HG03039 (cell line): ENCODE data around the gene ATP2C2.

Source experiments
- ATAC-seq: cut with Tn5 transposase; IDR thresholded peaks from one replicate; pipeline ENCODE4 v1.9.1; 2021; ENCODE audit warnings: mild to moderate bottlenecking, moderate library complexity; ENCODE audit not compliant: unreplicated experiment

The ATP2C2 gene

GRCh38 chr16:84361546-84361945, 6.8 kb upstream of the ATP2C2 start:
- ATAC-seq = no peak

- ATAC-seq = no peak
Measured at GRCh38 chr16:84362471-84362941, 5.8 kb upstream of the ATP2C2 start.

DNA sequence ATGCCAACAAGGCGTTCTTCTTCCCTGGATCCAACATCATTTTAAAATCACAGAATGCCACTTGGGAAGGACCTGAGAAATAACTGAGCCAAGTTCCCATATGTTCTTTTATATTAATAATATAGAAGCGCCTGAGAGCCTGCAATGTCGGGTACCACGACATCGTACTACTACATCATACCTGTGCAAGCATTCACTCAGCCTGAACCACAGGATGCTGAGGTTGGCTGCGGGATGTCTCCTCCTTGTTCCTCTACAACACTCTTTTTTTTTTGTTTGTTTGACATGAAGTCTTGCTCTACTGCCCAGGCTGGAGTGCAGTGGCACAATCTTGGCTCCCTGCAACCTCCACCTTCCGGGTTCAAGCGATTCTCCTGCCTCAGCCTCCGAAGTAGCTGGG, 2.1 kb upstream of the ATP2C2 start:
- no peak for ATAC-seq

DNA sequence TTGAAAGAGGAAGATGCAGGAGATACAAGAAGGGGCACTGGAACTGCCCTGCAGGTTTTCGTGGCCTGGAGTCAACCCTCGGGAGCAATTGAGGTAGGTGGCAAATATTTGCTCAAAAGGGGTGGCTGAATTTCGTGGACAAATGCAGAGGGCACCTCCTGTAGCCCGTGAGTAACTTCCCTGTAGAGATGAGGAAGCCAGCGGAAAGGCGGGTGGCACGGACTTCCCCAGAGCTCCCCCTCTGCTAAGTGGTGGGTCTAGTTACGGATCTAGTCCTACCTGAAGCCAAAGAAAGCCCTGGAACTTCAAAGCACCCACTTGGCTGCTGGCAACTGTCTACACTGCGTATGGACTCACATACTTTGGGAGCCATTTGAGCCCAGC, 1.0 kb upstream of the ATP2C2 start:
- ATAC-seq = no peak

DNA sequence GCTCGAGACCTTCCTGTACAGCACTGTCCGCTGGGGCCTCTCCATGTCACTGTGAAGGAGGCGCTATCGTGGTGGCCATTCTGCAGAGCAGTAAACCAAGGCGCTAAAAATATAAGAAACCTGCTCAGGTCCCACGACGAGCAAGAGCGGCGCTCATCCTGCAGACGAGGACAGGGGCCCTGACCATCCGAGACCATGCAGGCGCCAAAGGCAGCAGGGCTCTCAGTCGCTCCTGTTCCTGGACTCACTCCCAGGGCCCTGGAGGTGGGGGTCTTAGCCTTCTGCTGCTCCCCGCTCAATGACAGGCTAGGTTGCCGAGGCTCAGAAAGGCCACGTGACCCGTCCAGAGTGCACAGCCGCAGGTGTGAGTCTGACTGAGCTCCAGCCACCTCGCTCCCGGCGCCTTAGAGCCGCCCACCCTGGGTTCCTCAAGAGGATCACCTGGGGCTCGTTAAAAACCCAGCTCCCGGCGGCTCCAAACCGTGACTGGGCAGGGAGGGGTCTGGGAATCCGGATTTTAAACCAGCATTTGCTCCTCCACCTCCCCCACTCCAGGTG, 509 bp upstream of the ATP2C2 start:
- ATAC-seq = no peak

DNA sequence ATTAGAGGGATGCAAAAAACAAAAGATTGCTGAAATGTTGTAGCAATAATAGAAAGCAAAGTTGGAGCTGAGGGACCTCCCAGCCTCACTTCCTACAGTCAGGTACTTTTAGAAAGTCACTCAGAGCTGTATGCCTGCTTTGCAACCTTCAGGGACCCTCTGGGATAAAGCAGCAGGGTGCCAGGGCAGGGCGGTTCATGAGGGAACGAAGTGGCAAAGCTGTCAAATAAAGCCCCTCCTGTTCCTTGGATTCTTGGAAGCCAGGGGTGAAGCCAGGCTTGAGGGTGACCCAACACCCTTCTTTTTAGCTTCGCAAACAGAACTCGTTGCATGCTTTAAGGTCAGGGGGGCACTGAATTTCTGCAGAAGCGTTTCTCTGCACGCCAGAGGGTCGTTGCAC, 767 bp downstream of the ATP2C2 start:
- no peak for ATAC-seq

DNA sequence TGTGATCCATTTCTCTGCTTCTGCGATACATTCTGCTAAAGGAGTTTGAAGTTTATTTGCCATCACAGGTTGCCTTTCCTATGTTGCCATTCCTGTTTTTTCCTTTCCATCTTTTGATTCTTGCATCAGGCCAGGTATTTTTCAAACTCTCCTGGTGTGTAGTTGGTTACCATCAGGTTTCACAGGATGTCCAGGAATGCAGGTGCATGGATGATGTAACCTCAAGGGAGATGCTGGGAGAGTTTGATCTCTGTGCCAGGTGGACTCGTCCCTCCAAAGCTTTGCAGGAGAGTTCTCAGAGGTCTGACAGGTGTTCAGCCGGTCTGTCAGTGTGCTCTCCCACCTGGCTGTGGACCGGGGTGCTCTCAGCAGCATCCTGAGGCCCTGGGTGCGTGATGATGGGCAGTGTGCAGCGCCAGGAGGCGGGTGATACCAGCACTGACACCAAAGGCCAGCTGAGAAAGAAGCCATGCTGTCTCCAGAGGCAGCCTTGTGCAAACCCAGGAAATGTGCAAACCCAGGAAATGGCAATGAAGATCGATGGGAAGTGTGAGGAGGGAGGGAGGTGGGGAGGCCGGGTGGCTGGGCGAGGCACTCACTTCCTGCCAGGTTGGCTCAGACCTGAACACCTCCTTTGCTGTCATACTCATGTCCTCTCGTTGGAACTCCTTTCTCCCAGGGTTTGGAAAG, 1.7 kb downstream of the ATP2C2 start:
- ATAC-seq = no peak

GRCh38 chr16:84370723-84371552, 2.6 kb downstream of the ATP2C2 start:
- ATAC-seq = no peak

DNA sequence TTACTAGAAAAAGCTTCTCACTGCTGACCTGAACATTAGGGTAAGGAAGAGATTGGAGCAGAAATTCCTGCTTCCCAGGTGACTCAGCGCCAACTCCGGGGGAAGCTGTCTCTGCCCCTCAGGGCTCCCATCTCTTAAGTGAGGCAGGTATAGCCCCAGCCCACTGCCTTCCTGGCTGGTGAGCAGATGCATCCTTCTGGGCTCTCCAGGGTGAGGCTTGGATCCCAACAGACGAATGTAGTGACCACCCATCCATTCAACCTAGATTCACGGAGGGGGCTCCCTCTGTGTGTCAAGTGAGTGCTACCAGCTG, 3.2 kb downstream of the ATP2C2 start:
- ATAC-seq = no peak

DNA sequence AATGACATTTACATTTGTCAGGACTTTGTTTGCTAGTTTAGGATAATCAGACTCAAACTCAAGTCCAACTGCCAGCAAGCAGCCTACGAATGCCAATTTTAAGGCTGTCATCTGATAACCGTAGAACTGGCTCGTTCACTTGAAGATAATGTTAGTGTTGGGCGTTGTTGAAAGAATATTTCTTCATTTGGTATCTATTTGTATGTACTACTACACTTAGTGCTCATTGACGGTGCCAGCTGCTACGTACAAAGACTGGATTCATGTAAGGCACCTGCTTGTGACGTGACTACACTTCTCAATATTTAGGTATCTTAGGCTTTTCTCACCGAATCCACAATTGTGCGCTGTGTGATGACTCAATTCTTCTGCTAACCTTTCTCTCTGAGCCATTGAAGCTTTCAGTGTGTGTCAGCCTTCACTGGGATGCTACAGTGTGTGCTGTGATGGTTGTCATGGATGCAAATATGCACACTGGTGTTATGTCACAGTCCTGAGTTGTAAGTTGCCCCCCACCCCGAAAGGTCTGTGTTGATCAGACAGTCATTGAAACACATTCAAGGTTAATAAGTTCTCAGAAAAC, 5.7 kb downstream of the ATP2C2 start:
- ATAC-seq = no peak

- ATAC-seq = no peak
Measured at GRCh38 chr16:84378099-84378498, 9.8 kb downstream of the ATP2C2 start.

DNA sequence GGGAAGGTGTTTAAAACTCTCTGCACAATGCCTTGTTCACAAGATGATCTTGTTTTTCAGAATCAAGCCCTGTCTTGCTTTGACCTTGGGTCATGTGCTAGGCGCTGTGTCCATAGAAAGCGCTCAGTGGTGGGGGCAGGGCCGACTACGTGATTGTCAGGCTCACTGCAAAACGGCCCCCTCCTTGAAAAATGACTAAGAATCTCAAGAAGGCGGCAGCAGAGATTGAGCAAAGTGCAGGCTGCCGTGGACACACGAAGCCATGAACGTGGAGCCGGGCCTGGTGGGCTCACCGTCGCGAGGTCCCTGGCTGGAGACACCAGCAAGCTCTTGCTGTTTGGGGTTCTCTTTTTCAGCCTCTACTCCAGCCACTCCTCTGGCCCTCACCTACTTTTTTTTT, 10.2 kb downstream of the ATP2C2 start:
- no peak for ATAC-seq

GRCh38 chr16:84379008-84379708, 10.8 kb downstream of the ATP2C2 start:
- no peak for ATAC-seq

DNA sequence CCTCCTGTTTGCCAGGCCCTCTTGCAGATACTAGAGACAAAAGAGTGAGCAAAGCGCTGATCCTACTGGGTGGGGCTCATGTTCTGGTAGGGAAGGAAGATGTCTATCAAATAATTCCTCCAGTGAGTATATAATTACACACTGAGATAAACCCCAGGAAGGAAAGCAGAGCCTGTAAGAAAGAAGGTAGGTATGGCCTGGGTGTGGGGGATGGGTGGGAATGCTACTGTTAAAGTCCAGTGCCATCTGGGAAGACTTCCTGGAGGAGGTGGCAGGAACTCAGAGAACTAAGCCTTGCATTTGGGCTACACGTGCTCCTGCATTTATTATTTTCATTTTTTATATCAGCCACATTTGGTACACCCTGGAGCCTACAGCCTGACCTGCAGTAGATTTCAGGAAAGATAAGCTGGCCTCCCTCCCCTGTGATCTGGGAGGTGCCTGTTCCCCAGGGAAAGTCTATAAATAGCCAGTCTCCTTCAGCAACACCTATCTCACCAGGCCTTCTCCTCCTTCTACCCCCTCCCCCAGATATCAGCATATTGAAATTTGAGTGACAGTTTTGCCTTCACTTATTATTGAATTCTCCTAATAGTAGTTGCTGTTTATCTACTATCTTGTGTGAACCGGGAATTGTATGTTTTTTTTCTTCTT, 11.5 kb downstream of the ATP2C2 start:
- ATAC-seq = no peak

- no peak for ATAC-seq
Measured at GRCh38 chr16:84380405-84380804, 12.1 kb downstream of the ATP2C2 start.

- ATAC-seq = no peak
Measured at GRCh38 chr16:84382396-84382795, 14.1 kb downstream of the ATP2C2 start.

DNA sequence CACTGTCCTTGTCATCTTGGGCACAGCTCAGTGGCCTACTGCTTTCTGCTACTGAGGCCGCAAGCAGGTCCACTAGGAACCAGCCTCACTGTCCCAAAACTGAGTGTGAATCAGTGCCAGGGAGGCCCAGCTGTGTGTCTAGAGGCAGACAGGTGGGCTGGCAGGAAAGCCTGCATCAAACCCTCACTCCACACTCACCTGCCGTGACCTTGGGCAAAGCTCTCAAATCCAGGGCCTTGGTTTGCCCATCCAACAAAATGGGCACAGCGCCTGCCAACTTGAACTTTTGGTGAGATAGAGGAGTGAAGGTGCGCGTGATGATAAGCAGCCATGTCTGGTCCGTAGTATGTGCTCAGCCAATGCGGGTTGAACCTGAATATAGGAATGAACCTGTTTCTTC, 14.8 kb downstream of the ATP2C2 start:
- ATAC-seq = no peak

- no peak for ATAC-seq
Measured at GRCh38 chr16:84386047-84386446, 17.7 kb downstream of the ATP2C2 start.

DNA sequence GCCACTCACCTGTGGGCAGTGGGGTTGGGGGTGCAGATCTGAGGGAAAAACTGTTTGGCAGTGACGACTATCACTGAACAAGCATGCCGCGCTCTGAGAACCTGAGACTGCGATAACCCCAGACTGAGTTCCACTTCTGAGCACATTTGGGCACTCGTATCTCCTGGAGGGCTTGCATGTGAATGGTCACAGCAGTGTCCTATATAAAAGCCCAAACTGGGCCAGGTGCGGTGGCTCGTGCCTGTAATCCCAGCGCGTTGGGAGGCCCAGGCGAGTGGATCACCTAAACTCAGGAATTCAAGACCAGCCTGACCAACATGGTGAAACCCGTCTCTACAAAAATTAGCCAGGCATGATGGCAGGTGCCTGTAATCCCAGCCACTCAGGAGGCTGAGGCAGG, 18.7 kb downstream of the ATP2C2 start:
- no peak for ATAC-seq

DNA sequence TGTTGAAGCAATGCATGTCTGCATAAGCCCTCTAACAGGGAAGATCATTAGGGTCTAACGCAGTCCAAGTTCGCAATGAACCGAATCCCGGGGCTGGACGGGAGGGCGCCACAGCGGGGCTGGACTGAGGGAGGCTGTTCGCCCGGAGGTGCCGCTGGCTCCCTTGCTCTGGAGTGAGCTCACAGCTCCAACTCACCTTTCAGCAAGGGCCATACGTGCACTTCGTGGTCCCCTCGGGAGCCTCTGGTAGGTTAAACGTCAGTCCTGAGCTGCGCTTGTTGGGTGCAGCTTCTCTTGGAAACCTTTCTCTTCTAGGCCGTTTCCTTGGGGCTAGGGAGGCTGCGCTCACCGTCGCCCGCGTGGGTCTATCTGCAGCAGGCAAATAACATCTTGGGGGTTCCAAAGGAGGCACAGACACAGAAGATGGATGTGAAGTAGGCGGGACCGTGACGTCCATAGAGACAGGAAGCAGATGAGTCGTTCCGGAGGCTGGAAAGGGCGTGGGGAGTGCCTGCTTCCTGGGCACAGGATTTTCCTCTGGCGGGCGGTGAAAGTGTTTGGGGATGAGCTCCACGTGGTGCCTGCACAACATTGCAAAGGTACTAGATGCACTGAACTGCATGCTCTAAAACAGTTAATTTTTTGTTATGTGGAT, 21.9 kb downstream of the ATP2C2 start:
- no peak for ATAC-seq
